Neural progenitor cell (in vitro differentiated cells): ENCODE data around the gene P3H3. TPM values are rescaled to one million over a fixed set of nuclear protein-coding genes. Genes with fewer than 3 reads are reported as not detected.

Source experiments
- DNase-seq: peaks from one replicate; pipeline ENCODE4 v3.0.0-alpha.2; 2016; ENCODE audit warnings: low spot score
- H2AFZ ChIP-seq: fragments of 200-600 bp; sonication (generic); replicated peaks from 2 replicates; pipeline ENCODE4 v1.6.1; 2016; ENCODE audit warnings: antibody characterized with exemption
- H3F3A ChIP-seq: fragments of 200-600 bp; sonication (generic); 2 replicates; pipeline ENCODE4 v1.6.1; 2016; ENCODE audit warnings: antibody characterized with exemption, low read depth
- H3K27ac ChIP-seq: fragments of 200-600 bp; sonication (generic); 2 replicates; pipeline ENCODE4 v1.5.1; 2016; ENCODE audit warnings: mild to moderate bottlenecking
- H3K27me3 ChIP-seq: fragments of 200-600 bp; sonication (generic); 2 replicates; pipeline ENCODE4 v1.6.1; 2016; ENCODE audit warnings: mild to moderate bottlenecking, moderate library complexity
- H3K36me3 ChIP-seq: fragments of 200-600 bp; sonication (generic); 2 replicates; pipeline ENCODE4 v1.5.1; 2016
- H3K4me1 ChIP-seq: fragments of 200-600 bp; sonication (generic); 2 replicates; pipeline ENCODE4 v1.6.1; 2016; ENCODE audit warnings: mixed run types
- H3K4me2 ChIP-seq: fragments of 200-600 bp; sonication (generic); 2 replicates; pipeline ENCODE4 v1.6.1; 2016
- H3K4me3 ChIP-seq: fragments of 200-600 bp; sonication (generic); 2 replicates; pipeline ENCODE4 v1.5.1; 2016
- H3K79me2 ChIP-seq: fragments of 200-600 bp; sonication (generic); 2 replicates; pipeline ENCODE4 v1.6.1; 2016; ENCODE audit warnings: low read depth
- H3K9ac ChIP-seq: fragments of 200-600 bp; sonication (generic); 2 replicates; pipeline ENCODE4 v1.6.1; 2016
- H3K9me3 ChIP-seq: fragments of 200-600 bp; sonication (generic); 2 replicates; pipeline ENCODE4 v1.5.1; 2016; ENCODE audit warnings: low read depth
- H4K20me1 ChIP-seq: fragments of 200-600 bp; sonication (generic); 2 replicates; pipeline ENCODE4 v1.6.1; 2016; ENCODE audit warnings: low read depth
- H3K27ac Mint-ChIP-seq: 3 replicates; pipeline ENCODE4 v1.8.0; 2021; ENCODE audit warnings: mixed read lengths
- H3K27me3 Mint-ChIP-seq: 2 replicates; pipeline ENCODE4 v1.8.0; 2022; ENCODE audit warnings: low read depth, mild to moderate bottlenecking, inconsistent platforms, moderate library complexity, mixed read lengths; ENCODE audit not compliant: insufficient read depth
- H3K36me3 Mint-ChIP-seq: 3 replicates; pipeline ENCODE4 v1.8.0; 2021; ENCODE audit warnings: mixed read lengths
- H3K4me1 Mint-ChIP-seq: 3 replicates; pipeline ENCODE4 v1.8.0; 2021; ENCODE audit warnings: mixed read lengths
- H3K4me3 Mint-ChIP-seq: 3 replicates; pipeline ENCODE4 v1.8.0; 2021; ENCODE audit warnings: mild to moderate bottlenecking, moderate library complexity, mixed read lengths
- H3K9me3 Mint-ChIP-seq: 3 replicates; pipeline ENCODE4 v1.8.0; 2020; ENCODE audit warnings: mixed read lengths
- CTCF ChIP-seq: fragments of 200-600 bp; sonication (generic); IDR thresholded peaks from 2 replicates; pipeline ENCODE4 v1.5.1; 2017; ENCODE audit warnings: antibody characterized with exemption, mild to moderate bottlenecking
- EZH2 ChIP-seq: fragments of 200-600 bp; sonication (generic); IDR thresholded peaks from 2 replicates; pipeline ENCODE4 v1.6.1; 2017; ENCODE audit warnings: antibody characterized with exemption, mild to moderate bottlenecking, moderate library complexity
- EZH2phosphoT487 ChIP-seq: fragments of 200-600 bp; sonication (generic); IDR thresholded peaks from 2 replicates; pipeline ENCODE4 v1.6.1; 2017; ENCODE audit warnings: antibody characterized with exemption
- total RNA-seq: library from RNA; depleted of rRNA; stranded (reverse); fragments of >200 nt; gene quantifications from 2 replicates; pipeline ENCODE4 v1.2.3, GENCODE V29; 2015; ENCODE audit warnings: low replicate concordance

Gene P3H3
- total RNA-seq, 1 donor from 2014 or later: 14.1 TPM

DNA sequence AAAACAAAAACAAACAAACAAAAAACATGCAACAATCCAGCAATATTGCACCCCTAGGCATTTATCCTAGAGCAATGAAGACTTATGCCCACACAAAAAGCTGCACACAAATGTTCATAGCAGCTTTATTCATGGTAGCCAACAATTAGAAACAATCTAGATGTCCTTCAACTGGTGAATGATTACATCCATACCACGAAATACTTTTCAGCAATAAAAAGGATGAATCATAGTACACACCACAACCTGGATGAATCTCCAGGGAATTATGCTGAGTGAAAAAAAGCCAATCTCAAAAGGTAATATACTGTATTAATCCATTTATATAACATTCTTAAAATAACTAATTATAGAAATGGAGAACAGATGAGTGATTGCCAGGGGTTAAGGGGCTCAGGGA, 21.0 kb upstream of the P3H3 start:
- Histone ChIP-seq H2AFZ (no peak overlapping the region), H3K4me3 (no peak overlapping the region), H4K20me1 (no peaks in the 10 kb centered on the region), H3K27ac (no peak overlapping the region), H3K4me1 (peaks cover 11% of the 10 kb centered on the region), H3K27me3 (no peaks in the 10 kb centered on the region), H3F3A (peaks cover 6% of the 10 kb centered on the region), H3K79me2 (no peaks in the 10 kb centered on the region), H3K9ac (no peak overlapping the region), H3K9me3 (no peaks in the 10 kb centered on the region), H3K36me3 (no peaks in the 10 kb centered on the region), H3K4me2 (no peak overlapping the region)
- TF ChIP-seq EZH2phosphoT487: no peak
- TF ChIP-seq CTCF: no peak
- TF ChIP-seq EZH2: no peak
- peaks cover 2% of the 10 kb centered on the region for H3K36me3 Mint-ChIP-seq
- H3K27ac Mint-ChIP-seq: no peak overlapping the region
- DNase-seq: no peak
- H3K4me3 Mint-ChIP-seq: no peak overlapping the region
- H3K9me3 Mint-ChIP-seq: peaks cover 5% of the 10 kb centered on the region
- H3K27me3 Mint-ChIP-seq: peaks cover 8% of the 10 kb centered on the region
- peaks cover 18% of the 10 kb centered on the region for H3K4me1 Mint-ChIP-seq

GRCh38 chr12:6809056-6809455, 19.2 kb upstream of the P3H3 start:
- no peaks in the 10 kb centered on the region for H3K36me3 ChIP-seq
- H3K9me3 ChIP-seq: no peaks in the 10 kb centered on the region
- Mint-ChIP-seq H3K27me3 (peaks cover 9% of the 10 kb centered on the region), H3K4me3 (no peak overlapping the region), H3K36me3 (peaks cover 2% of the 10 kb centered on the region), H3K4me1 (peaks cover 18% of the 10 kb centered on the region), H3K27ac (no peak overlapping the region), H3K9me3 (peaks cover 4% of the 10 kb centered on the region)
- no peaks in the 10 kb centered on the region for H3K79me2 ChIP-seq
- H3K9ac ChIP-seq: no peak overlapping the region
- no peak overlapping the region for H3K27ac ChIP-seq
- no peak overlapping the region for H3K4me2 ChIP-seq
- H2AFZ ChIP-seq: no peak overlapping the region
- H3K4me1 ChIP-seq: peaks cover 11% of the 10 kb centered on the region
- DNase-seq: no peak
- TF ChIP-seq EZH2 (no peak), EZH2phosphoT487 (no peak), CTCF (no peak)
- no peaks in the 10 kb centered on the region for H4K20me1 ChIP-seq
- H3K4me3 ChIP-seq: no peak overlapping the region
- no peaks in the 10 kb centered on the region for H3K27me3 ChIP-seq
- peaks cover 6% of the 10 kb centered on the region for H3F3A ChIP-seq

DNA sequence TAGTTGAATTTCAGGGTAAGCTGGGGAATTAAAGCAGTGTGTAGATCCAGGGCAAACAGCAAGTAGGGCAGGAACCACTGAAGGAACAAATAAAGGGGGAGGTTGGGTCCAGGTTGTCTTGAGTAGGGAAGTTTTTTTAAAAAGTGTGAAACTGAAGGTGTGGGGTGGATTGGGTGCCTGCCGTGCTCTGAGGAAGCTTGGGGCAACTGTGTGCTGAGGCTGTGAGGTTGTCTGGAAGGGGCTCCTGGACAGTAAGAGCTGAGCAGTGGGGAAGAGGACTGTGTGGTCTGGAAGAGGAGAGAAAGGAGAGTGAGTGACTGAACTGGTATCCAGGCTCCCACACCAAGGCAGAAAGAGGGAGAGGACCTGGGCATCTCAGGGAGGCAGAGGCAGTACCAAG, 17.4 kb upstream of the P3H3 start:
- Mint-ChIP-seq H3K36me3 (no peaks in the 10 kb centered on the region), H3K4me3 (no peak overlapping the region), H3K27ac (peak overlapping the region; percentile 51), H3K4me1 (peaks cover 18% of the 10 kb centered on the region), H3K27me3 (peaks cover 5% of the 10 kb centered on the region), H3K9me3 (no peaks in the 10 kb centered on the region)
- H3K79me2 ChIP-seq: no peaks in the 10 kb centered on the region
- TF ChIP-seq EZH2 (no peak), CTCF (no peak)
- DNase-seq: no peak
- peaks cover 11% of the 10 kb centered on the region for H3K4me1 ChIP-seq
- H2AFZ ChIP-seq: peak overlapping the region; percentile 20
- no peak overlapping the region for H3K4me3 ChIP-seq
- peaks cover 6% of the 10 kb centered on the region for H3F3A ChIP-seq
- H3K9me3 ChIP-seq: no peaks in the 10 kb centered on the region
- H3K9ac ChIP-seq: no peak overlapping the region
- no peak overlapping the region for H3K4me2 ChIP-seq
- no peaks in the 10 kb centered on the region for H4K20me1 ChIP-seq
- H3K27me3 ChIP-seq: no peaks in the 10 kb centered on the region
- no peak overlapping the region for H3K27ac ChIP-seq
- no peaks in the 10 kb centered on the region for H3K36me3 ChIP-seq

- H3K9me3 ChIP-seq: no peaks in the 10 kb centered on the region
- Mint-ChIP-seq H3K4me1 (peaks cover 31% of the 10 kb centered on the region), H3K27ac (no peak overlapping the region), H3K4me3 (no peak overlapping the region), H3K27me3 (peaks cover 7% of the 10 kb centered on the region), H3K9me3 (no peaks in the 10 kb centered on the region), H3K36me3 (no peaks in the 10 kb centered on the region)
- TF ChIP-seq EZH2 (no peak), CTCF (no peak), EZH2phosphoT487 (no peak)
- no peaks in the 10 kb centered on the region for H4K20me1 ChIP-seq
- no peaks in the 10 kb centered on the region for H3K79me2 ChIP-seq
- H3K4me3 ChIP-seq: no peak overlapping the region
- H3F3A ChIP-seq: peaks cover 14% of the 10 kb centered on the region
- DNase-seq: no peak
- H3K9ac ChIP-seq: no peak overlapping the region
- no peak overlapping the region for H2AFZ ChIP-seq
- no peaks in the 10 kb centered on the region for H3K27me3 ChIP-seq
- no peak overlapping the region for H3K27ac ChIP-seq
- H3K4me2 ChIP-seq: no peak overlapping the region
- peaks cover 16% of the 10 kb centered on the region for H3K4me1 ChIP-seq
- H3K36me3 ChIP-seq: no peaks in the 10 kb centered on the region
Observed at GRCh38 chr12:6813363-6813762, 14.8 kb upstream of the P3H3 start.
